Measurements from ENCODE around the gene TRAF6. TPM values are rescaled to one million over a fixed set of nuclear protein-coding genes. Genes with fewer than 3 reads are reported as not detected.
"Not testable (repeated sequence)": the region's sequence is repeated elsewhere in the genome, so short reads cannot be mapped to it uniquely, and the experiment has no call there.

Gene TRAF6
- total RNA-seq, 2 donors from 2014 or later = 10.3 to 19.0 TPM

GRCh38 chr11:36512016-36512415 lies 1.9 kb upstream of the TRAF6 start:
- H3K9me3 ChIP-seq = no peaks in the 10 kb centered on the region
- 70% methylated on average over 5 of the region's 5 CpGs for WGBS
- no peaks in the 10 kb centered on the region for H3K27me3 ChIP-seq (replicated peaks; ENCODE audit: insufficient read depth)
- no peak for DNase-seq (ENCODE audit: low spot score)
- no peak overlapping the region for H3K4me3 ChIP-seq
- H3K27ac ChIP-seq = no peak overlapping the region
- TF ChIP-seq POLR2A (IDR thresholded peaks at IDR 0.05) (no peak), CTCF (IDR thresholded peaks at IDR 0.05) (no peak), POLR2AphosphoS5 (IDR thresholded peaks at IDR 0.05) (no peak)
- H3K4me1 ChIP-seq (replicated peaks) = no peaks in the 10 kb centered on the region
- no peaks in the 10 kb centered on the region for H3K36me3 ChIP-seq
- intact Hi-C loops (cut with DNase I) = no loop called here

DNA sequence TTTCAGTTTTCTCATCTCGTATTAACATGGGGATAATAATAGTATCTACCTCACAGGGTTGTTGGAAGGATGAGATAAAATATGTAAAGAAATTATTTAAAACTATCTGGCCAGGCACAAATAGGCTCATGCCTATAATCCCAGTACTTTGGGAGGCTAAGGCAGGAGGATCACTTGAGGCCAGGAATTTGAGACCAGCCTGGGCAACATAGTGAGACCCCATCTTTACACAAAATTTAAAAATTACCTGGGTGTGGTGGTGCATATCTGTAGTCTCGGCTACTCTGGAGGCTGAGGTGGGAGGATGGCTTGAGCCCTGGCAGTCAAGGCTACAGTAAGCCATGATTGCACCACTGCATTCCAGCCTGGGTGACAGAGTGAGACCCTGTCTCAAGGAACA lies 990 bp upstream of the TRAF6 start:
- H3K4me1 ChIP-seq (replicated peaks); intact Hi-C loops (cut with DNase I); H3K36me3 ChIP-seq; DNase-seq (ENCODE audit: low spot score); H3K9me3 ChIP-seq; H3K27me3 ChIP-seq (replicated peaks; ENCODE audit: insufficient read depth): not testable (repeated sequence)
- Histone ChIP-seq H3K4me3 (peak overlapping the region in 1 of 2 donors; percentile 80), H3K27ac (peak overlapping the region in 1 of 2 donors; percentile 87)
- 59% methylated on average over 2 of the region's 2 CpGs for WGBS

DNA sequence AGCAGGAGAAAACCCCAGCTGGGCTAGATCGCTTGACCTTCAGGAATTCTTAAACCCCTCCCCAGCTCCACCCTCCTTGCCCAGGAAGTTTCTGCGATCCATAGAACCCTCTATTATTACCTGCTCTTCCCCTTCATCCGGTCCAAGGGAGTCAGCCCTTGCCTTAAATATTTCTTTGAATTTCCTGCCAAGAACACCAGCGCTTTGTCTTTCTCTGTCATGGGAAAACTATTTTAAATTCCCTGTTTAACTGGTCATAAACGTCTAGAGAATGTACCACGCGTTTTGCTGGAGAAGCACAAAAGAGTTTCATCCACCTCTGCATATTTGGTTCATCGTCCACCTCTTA lies 496 bp upstream of the TRAF6 start:
- H3K27me3 ChIP-seq (replicated peaks; ENCODE audit: insufficient read depth) = no peaks in the 10 kb centered on the region
- peak overlapping the region; percentile 83 to 87 for H3K27ac ChIP-seq
- no peaks in the 10 kb centered on the region for H3K36me3 ChIP-seq
- DNase-seq (ENCODE audit: low spot score) = no peak
- intact Hi-C loops (cut with DNase I) = no loop called here
- H3K4me1 ChIP-seq (replicated peaks) = no peaks in the 10 kb centered on the region
- WGBS = 2% methylated on average over 8 of the region's 8 CpGs
- H3K9me3 ChIP-seq = no peaks in the 10 kb centered on the region
- TF ChIP-seq CTCF (IDR thresholded peaks at IDR 0.05) (no peak), POLR2AphosphoS5 (IDR thresholded peaks at IDR 0.05) (no peak), POLR2A (IDR thresholded peaks at IDR 0.05) (no peak)
- H3K4me3 ChIP-seq = peak overlapping the region; percentile 62 to 80

- Histone ChIP-seq H3K9me3 (no peaks in the 10 kb centered on the region), H3K4me3 (peak overlapping the region; percentile 62 to 80), H3K36me3 (no peaks in the 10 kb centered on the region), H3K27me3 (replicated peaks; ENCODE audit: insufficient read depth) (no peaks in the 10 kb centered on the region), H3K27ac (peak overlapping the region; percentile 83 to 87), H3K4me1 (replicated peaks) (no peaks in the 10 kb centered on the region)
- under 1% methylated on average over 15 of the region's 15 CpGs for WGBS
- TF ChIP-seq POLR2AphosphoS5 (IDR thresholded peaks at IDR 0.05) = no peak
- TF ChIP-seq CTCF (IDR thresholded peaks at IDR 0.05) = no peak
- no peak for TF ChIP-seq POLR2A (IDR thresholded peaks at IDR 0.05)
- intact Hi-C loops (cut with DNase I) = no loop called here
- DNase-seq (ENCODE audit: low spot score) = no peak
Observed at GRCh38 chr11:36509201-36509639, 852 bp downstream of the TRAF6 start.

DNA sequence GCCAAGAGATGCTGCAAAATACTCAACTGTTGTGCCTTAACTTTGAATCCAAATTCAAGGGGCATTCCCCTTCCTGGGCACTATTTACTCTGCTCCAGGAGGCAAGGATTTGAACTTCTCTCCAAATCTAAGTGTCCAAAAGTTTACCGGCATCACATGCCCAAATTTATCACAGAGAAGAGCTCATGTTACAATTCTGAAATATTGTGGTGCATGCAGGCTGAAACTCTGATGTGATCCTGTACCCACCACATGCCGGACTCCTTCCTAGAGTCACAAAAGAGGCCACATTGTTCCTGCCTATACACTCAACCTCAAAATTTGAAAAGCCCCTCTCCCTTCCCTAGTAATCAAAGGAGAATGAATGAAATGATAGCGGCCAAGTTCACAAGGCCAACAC lies 1.3 kb downstream of the TRAF6 start:
- DNase-seq (ENCODE audit: low spot score) = no peak
- no peaks in the 10 kb centered on the region for H3K36me3 ChIP-seq
- no peaks in the 10 kb centered on the region for H3K4me1 ChIP-seq (replicated peaks)
- intact Hi-C loops (cut with DNase I) = no loop called here
- 8% methylated on average over 3 of the region's 3 CpGs for WGBS
- H3K27ac ChIP-seq = peak overlapping the region; percentile 83 to 87
- TF ChIP-seq CTCF (IDR thresholded peaks at IDR 0.05) (no peak), POLR2AphosphoS5 (IDR thresholded peaks at IDR 0.05) (no peak), POLR2A (IDR thresholded peaks at IDR 0.05) (no peak)
- H3K4me3 ChIP-seq = peak overlapping the region; percentile 62 to 80
- no peaks in the 10 kb centered on the region for H3K27me3 ChIP-seq (replicated peaks; ENCODE audit: insufficient read depth)
- no peaks in the 10 kb centered on the region for H3K9me3 ChIP-seq

Measured in prostate gland (tissue), 2 donors.